Mesothelial cell of epicardium (in vitro differentiated cells): Measurements from ENCODE around the gene LOXHD1. TPM values are rescaled to one million over a fixed set of nuclear protein-coding genes. Genes with fewer than 3 reads are reported as not detected.

Source experiments
- DNase-seq, 2 experiments: peaks; one replicate each; pipeline ENCODE4 v3.0.0; 2021; ENCODE audit warnings: low spot score in 2 of 2; ENCODE audit not compliant: unreplicated experiment in 2 of 2
- H3K27ac Mint-ChIP-seq: 2 replicates; pipeline ENCODE4 v1.8.0; 2021; ENCODE audit warnings: mixed read lengths
- H3K27me3 Mint-ChIP-seq: 2 replicates; pipeline ENCODE4 v1.8.0; 2021; ENCODE audit warnings: low read depth, mixed read lengths
- H3K36me3 Mint-ChIP-seq: 2 replicates; pipeline ENCODE4 v1.8.0; 2021; ENCODE audit warnings: mixed read lengths
- H3K4me1 Mint-ChIP-seq: 2 replicates; pipeline ENCODE4 v1.8.0; 2021; ENCODE audit warnings: mixed read lengths
- H3K4me3 Mint-ChIP-seq: 2 replicates; pipeline ENCODE4 v1.8.0; 2021; ENCODE audit warnings: mild to moderate bottlenecking, moderate library complexity, mixed read lengths
- H3K9me3 Mint-ChIP-seq: 2 replicates; pipeline ENCODE4 v1.8.0; 2021; ENCODE audit warnings: mixed read lengths
- total RNA-seq: library from RNA; stranded (reverse); gene quantifications from 3 replicates; pipeline ENCODE4 v1.2.1, GENCODE V29; 2021
- TF ChIP-seq, protein P1 (sequence below): fragments of 200-600 bp; sonication (generic); IDR thresholded peaks from one replicate; pipeline ENCODE4 v1.5.0; 2021; ENCODE audit warnings: antibody characterized with exemption; ENCODE audit not compliant: unreplicated experiment

LOXHD1 gene
- total RNA-seq, 1 donor from 2014 or later: 0.07 TPM

DNA sequence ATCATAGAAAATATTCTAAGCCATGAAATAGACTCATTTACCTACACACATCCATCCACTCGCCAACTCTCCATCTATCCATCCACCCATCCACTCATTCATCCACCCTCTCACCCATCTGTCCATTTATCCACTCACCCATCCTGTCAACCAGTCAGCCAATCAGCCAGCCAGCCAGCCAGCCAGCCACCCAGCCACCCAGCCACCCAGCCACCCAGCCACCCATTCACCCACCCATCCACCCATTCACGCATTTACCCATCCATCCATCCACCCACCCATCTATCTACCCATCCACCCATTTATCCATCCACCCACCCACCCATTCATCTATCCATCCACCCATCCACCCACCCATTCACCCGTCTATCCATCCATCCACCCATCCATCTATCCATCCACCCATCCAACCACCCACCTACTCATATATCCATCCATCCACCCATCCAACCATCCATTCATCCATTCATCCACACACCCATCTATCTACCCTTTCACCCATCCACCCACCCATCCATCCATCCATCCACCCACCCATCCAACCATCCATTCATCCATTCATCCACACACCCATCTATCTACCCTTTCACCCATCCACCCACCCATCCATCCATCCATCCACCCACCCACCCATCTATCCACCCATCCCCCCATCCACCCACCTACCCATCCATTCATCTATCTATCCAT lies 185.1 kb downstream of the LOXHD1 start:
- Mint-ChIP-seq H3K27ac (no peak overlapping the region), H3K27me3 (peaks cover 36% of the 10 kb centered on the region), H3K9me3 (no peaks in the 10 kb centered on the region), H3K36me3 (no peaks in the 10 kb centered on the region), H3K4me3 (no peak overlapping the region), H3K4me1 (peaks cover 12% of the 10 kb centered on the region)
- TF ChIP-seq, protein P1, sequence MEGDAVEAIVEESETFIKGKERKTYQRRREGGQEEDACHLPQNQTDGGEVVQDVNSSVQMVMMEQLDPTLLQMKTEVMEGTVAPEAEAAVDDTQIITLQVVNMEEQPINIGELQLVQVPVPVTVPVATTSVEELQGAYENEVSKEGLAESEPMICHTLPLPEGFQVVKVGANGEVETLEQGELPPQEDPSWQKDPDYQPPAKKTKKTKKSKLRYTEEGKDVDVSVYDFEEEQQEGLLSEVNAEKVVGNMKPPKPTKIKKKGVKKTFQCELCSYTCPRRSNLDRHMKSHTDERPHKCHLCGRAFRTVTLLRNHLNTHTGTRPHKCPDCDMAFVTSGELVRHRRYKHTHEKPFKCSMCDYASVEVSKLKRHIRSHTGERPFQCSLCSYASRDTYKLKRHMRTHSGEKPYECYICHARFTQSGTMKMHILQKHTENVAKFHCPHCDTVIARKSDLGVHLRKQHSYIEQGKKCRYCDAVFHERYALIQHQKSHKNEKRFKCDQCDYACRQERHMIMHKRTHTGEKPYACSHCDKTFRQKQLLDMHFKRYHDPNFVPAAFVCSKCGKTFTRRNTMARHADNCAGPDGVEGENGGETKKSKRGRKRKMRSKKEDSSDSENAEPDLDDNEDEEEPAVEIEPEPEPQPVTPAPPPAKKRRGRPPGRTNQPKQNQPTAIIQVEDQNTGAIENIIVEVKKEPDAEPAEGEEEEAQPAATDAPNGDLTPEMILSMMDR: no peak
- DNase-seq: no peak

DNA sequence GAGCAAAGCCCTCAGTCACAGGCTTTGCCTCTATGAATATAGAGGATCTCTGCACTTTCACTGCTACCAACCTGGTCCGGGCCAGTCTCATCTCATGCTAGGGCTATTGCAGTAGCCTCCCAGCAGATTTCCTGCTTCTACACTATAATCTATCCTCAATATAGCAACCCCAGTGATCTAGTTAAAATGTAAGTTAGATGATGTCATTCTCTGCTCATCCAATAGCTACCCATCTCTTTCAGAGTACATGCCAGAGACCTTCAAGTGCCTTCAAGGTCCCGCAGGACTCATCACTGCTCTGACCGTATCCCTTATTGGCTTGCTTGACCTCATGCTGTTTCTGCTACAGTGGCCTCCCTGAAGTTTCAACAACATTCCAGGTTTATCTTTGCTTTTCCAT lies 186.3 kb downstream of the LOXHD1 start:
- H3K9me3 Mint-ChIP-seq: no peaks in the 10 kb centered on the region
- peaks cover 16% of the 10 kb centered on the region for H3K4me1 Mint-ChIP-seq
- no peaks in the 10 kb centered on the region for H3K36me3 Mint-ChIP-seq
- TF ChIP-seq, protein P1: no peak
- no peak overlapping the region for H3K27ac Mint-ChIP-seq
- H3K4me3 Mint-ChIP-seq: no peak overlapping the region
- DNase-seq: no peak
- peaks cover 29% of the 10 kb centered on the region for H3K27me3 Mint-ChIP-seq

DNA sequence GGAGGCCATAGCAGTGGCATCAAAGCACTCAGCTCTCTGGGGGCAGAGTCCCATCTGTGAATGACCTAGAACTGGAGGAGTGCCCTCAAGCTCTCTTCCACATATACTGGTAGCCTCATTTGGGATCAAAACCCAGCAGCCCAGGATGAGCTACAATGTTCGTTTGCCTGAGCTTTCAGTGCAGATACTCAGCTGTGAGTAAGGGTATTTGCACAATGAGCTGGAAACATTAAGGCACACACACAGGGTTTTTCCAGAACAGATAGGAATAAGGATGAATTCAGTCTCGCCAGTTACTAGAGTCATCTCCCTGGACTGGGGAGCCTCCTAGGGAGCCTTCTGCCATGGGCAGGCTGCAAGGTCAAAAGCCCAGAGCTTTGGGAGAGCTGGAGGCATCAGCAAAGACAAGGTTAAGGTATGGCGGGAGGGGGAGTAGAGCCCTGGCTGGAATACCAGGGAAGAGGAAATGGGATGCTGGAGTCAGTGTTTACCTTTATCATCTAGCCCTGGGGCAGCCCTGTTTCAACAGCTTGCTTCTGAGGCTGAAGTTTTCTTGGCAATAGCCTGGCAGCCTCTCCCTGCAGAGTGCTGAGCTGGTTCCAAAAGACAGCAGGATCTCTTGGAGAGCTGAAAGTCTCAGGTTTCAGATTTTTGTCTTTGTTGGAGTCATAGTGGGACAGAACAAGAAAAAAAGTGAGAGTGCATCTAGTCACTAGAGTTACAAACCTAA lies 187.7 kb downstream of the LOXHD1 start:
- Mint-ChIP-seq H3K36me3 (no peaks in the 10 kb centered on the region), H3K4me1 (peaks cover 16% of the 10 kb centered on the region), H3K9me3 (no peaks in the 10 kb centered on the region), H3K27me3 (peaks cover 24% of the 10 kb centered on the region), H3K27ac (no peak overlapping the region), H3K4me3 (no peak overlapping the region)
- DNase-seq: no peak
- TF ChIP-seq, protein P1: no peak

DNA sequence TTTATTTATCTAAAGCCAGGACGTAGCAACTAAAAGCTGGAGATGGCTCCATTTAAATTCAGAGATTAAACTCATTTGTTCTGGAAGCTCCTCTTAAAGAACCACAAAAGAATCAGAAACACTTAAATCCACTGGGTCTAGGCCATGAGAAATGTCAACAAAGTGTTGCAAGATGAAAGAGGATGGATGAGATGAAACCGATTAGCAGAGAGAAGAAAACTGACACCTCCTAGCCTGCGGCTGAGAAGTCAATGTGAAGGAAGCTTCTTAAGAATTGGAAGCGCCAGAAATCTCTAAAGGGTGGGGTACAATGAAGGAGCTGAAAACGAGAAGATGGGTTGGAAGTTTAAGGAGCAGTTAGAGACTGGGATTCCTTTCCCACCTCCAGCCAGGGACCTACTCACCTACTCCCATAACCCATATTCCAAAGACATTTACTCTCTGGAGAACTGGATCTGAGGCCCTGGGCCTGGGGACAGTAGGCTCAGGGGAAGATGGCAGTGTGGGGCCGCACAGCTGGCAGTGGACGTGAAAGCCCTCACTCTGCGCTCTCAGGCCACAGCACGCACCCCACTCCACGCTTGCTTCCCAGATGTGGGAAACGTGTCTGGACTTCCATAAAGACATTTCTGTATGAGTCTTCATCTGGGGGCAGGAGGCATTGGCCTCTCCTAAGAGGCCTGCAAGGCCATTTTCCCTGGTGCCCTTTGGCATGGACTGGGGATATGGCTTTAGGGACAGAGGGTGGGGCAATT lies 188.4 kb downstream of the LOXHD1 start:
- H3K27ac Mint-ChIP-seq: no peak overlapping the region
- TF ChIP-seq, protein P1: no peak
- H3K4me3 Mint-ChIP-seq: no peak overlapping the region
- DNase-seq: no peak
- no peaks in the 10 kb centered on the region for H3K9me3 Mint-ChIP-seq
- H3K36me3 Mint-ChIP-seq: no peaks in the 10 kb centered on the region
- H3K4me1 Mint-ChIP-seq: peaks cover 16% of the 10 kb centered on the region
- H3K27me3 Mint-ChIP-seq: peaks cover 26% of the 10 kb centered on the region

DNA sequence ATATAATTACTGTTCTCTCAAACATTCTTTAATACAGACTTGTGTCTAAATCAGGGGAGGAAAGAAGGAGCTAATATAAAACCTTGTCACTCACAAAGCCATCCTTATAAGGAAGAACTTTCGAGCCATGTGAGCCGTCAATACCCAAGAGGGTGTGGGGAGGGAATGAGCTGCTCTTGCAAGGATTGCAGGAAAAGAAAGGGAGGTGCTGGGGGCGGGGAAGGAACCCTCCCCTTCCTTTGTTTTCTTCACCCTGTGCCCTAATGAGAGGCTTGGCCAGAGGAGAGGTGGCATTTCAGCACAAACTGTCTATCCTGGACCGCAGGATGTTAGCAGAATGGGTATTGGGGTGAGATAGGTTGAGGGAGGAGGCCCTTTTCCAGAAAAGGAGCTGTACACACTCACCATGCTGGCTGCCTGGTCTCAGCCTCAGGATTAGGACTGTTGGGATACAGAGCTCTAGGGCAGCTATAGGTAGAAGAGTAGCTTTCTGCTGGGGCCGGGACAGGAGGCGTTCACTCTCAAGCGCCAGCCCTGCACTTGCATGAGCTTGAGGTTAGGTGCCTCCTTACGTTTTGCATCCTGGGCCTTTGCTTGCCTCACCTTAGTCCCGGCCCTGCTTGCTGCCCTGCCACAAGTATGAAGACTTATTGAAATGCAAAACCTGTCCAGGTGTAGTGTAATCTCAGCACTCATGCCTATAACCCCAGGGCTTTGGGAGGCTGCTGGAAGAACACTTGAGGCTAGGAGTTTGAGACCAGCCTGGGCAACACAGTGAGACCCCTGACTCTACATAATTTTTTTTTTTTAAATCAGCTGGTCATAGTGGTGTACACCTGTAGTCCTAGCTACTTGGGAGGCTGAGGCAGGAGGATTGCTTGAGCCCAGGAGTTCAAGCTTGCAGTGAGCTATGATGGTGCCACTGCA lies 190.5 kb downstream of the LOXHD1 start:
- Mint-ChIP-seq H3K4me1 (peaks cover 16% of the 10 kb centered on the region), H3K36me3 (no peaks in the 10 kb centered on the region), H3K27ac (no peak overlapping the region), H3K9me3 (no peaks in the 10 kb centered on the region), H3K27me3 (peaks cover 22% of the 10 kb centered on the region), H3K4me3 (no peak overlapping the region)
- TF ChIP-seq, protein P1: no peak
- DNase-seq: no peak
